BLaER1 (cell line): ENCODE measurements around the gene CDK17.
"Not testable (repeated sequence)": the region's sequence is repeated elsewhere in the genome, so short reads cannot be mapped to it uniquely, and the experiment has no call there.

Experiments
- H3K27ac ChIP-seq: shearing (Covaris generic); formaldehyde crosslinking; 2 replicates; pipeline ENCODE4 v1.8.1; 2022
- H3K27me3 ChIP-seq: shearing (Covaris generic); formaldehyde crosslinking; 2 replicates; pipeline ENCODE4 v1.8.1; 2022
- H3K36me3 ChIP-seq: shearing (Covaris generic); formaldehyde crosslinking; 2 replicates; pipeline ENCODE4 v1.8.1; 2022
- H3K4me1 ChIP-seq: shearing (Covaris generic); formaldehyde crosslinking; 2 replicates; pipeline ENCODE4 v1.8.1; 2022
- H3K4me2 ChIP-seq: shearing (Covaris generic); formaldehyde crosslinking; 2 replicates; pipeline ENCODE4 v1.8.1; 2022
- H3K4me3 ChIP-seq: shearing (Covaris generic); formaldehyde crosslinking; 2 replicates; pipeline ENCODE4 v1.8.1; 2022
- H3K9ac ChIP-seq: shearing (Covaris generic); formaldehyde crosslinking; 2 replicates; pipeline ENCODE4 v1.8.1; 2022
- H3K9me3 ChIP-seq: shearing (Covaris generic); formaldehyde crosslinking; 2 replicates; pipeline ENCODE4 v1.8.1; 2022
- H4K20me1 ChIP-seq: shearing (Covaris generic); formaldehyde crosslinking; 2 replicates; pipeline ENCODE4 v1.8.1; 2022
- Cebpa-rat ChIP-seq: shearing (Covaris generic); IDR thresholded peaks from 2 replicates; pipeline ENCODE4 v1.8.1; 2022

The CDK17 gene

DNA sequence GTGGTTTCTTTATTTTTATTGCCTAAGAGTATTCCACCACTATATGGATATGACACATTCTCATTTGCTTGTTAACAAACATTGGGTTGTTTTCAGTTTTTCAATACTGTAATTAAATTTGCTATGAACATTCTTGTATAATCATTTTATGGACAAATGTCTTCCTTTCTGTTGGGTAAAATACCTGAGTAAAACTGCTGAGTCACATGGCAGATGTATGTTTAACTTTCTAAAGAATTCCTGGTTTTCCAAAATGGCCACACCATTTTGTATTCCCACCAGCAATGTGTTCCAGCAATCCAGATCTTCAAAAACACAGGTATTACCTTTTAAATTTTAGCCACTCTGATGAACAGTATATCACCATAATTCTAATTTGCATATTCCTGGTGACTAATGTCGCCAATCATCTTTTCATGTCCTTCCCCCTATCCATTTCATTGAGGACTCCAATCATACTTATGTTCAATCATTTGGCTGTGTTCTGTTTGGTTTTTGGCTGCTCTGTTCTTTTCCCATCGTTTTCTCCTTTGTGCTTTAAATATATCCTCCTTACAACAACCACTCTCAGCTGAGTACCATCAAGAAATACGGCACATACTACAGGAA is 36.0 kb downstream of the CDK17 start:
- Histone ChIP-seq H3K4me2 (no peak overlapping the region), H3K27ac (no peak overlapping the region), H3K4me3 (no peak overlapping the region), H3K9me3 (no peaks in the 10 kb centered on the region), H3K27me3 (no peaks in the 10 kb centered on the region), H3K4me1 (peaks cover 13% of the 10 kb centered on the region), H3K9ac (no peak overlapping the region), H3K36me3 (peaks cover 13% of the 10 kb centered on the region; the same call in 1 of the 2 replicates), H4K20me1 (peaks cover 97% of the 10 kb centered on the region)
- TF ChIP-seq Cebpa-rat = no peak

DNA sequence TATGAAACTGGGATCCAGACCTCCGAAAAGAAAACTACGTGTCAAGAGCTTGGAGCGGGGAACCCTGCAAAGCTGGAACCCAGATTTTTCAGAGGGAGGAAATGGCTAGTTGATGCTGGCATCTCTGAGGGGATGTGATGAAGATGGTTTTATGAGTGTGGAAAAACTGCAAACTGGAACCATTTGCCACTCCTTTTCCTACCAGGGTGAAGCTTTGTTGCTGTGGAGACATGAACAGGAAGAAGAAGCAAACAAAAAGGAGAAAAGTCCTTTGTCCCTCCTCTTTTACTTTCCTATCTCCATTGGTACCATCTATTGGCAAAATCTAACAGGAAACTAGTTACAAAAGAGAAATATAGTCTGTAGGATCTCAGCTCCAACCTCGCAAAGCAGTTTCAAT is 39.2 kb downstream of the CDK17 start:
- Histone ChIP-seq H3K4me2 (no peak overlapping the region), H3K36me3 (peaks cover 13% of the 10 kb centered on the region; the same call in 1 of the 2 replicates), H3K27ac (no peak overlapping the region), H3K4me3 (no peak overlapping the region), H3K4me1 (peaks cover 8% of the 10 kb centered on the region), H3K27me3 (no peaks in the 10 kb centered on the region), H4K20me1 (peaks cover 95% of the 10 kb centered on the region), H3K9me3 (no peaks in the 10 kb centered on the region), H3K9ac (no peak overlapping the region)
- no peak for TF ChIP-seq Cebpa-rat

DNA sequence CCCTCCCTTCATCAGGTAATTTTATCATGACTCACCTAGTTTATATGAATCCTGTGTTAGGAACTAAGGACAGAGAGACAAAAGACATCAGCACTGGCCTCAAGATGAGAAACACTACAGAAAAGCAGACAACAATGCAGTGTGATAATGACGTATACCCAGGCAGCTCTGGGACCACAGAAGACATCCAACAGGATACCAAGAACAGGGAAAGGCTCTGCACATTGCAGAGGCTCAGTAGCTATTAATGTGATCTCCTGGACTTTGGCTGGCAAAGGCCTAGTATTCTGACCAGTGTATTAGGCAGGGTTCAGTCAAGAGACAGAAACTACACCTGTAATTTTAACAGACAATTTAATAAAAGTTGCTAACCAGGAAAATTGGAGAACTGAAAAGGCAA is 39.7 kb downstream of the CDK17 start:
- no peak overlapping the region for H3K27ac ChIP-seq
- H3K9ac ChIP-seq = no peak overlapping the region
- TF ChIP-seq Cebpa-rat = no peak
- no peaks in the 10 kb centered on the region for H3K27me3 ChIP-seq
- H3K4me3 ChIP-seq = no peak overlapping the region
- no peak overlapping the region for H3K4me2 ChIP-seq
- peaks cover 95% of the 10 kb centered on the region for H4K20me1 ChIP-seq
- H3K36me3 ChIP-seq = peaks cover 13% of the 10 kb centered on the region; the same call in 1 of the 2 replicates
- H3K4me1 ChIP-seq = peaks cover 8% of the 10 kb centered on the region
- no peaks in the 10 kb centered on the region for H3K9me3 ChIP-seq

DNA sequence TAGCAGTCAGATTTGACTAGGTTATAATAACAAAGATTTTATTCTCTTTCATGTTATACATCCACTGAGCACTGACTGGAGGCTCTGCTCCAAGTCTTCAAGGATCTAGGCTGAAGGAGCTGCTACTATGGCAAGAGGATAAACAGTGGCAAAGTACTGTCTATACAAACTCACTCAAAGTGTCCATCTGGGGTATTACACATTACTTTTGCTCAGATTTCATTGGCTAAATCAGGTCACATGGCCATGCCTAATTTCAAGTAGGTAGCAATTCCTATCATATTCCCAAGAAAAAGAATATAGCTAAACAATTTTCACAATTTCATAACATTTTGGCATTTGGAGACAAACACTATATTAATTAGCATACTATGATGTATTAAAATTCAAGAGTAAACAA is 40.9 kb downstream of the CDK17 start:
- Histone ChIP-seq H3K9ac (no peak overlapping the region), H3K27ac (no peak overlapping the region), H3K4me1 (peaks cover 8% of the 10 kb centered on the region), H4K20me1 (peaks cover 97% of the 10 kb centered on the region), H3K36me3 (peaks cover 13% of the 10 kb centered on the region; the same call in 1 of the 2 replicates), H3K4me3 (no peak overlapping the region), H3K27me3 (no peaks in the 10 kb centered on the region), H3K9me3 (no peaks in the 10 kb centered on the region), H3K4me2 (no peak overlapping the region)
- TF ChIP-seq Cebpa-rat = no peak

DNA sequence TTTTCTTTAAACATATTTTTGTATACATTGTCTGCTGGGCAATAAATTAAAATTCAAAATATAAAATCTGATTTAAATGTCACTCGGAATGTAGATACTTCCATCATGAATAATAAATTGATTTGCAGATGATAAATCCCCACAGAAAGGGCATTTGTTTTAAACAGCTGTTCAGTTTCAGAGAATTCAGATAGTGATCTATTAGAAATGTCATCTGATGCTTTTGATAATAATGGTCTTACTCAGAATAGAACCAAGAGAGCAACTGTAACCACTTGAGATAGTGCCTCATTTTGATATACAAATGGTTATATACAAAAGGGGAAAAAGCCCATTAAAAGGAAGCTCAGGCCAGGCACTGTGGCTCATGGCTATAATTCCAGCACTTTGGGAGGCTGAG is 43.4 kb downstream of the CDK17 start:
- Histone ChIP-seq H3K27ac (no peak overlapping the region), H3K9me3 (no peaks in the 10 kb centered on the region), H4K20me1 (peaks cover 97% of the 10 kb centered on the region), H3K4me3 (no peak overlapping the region), H3K4me2 (no peak overlapping the region), H3K27me3 (no peaks in the 10 kb centered on the region), H3K36me3 (peaks cover 8% of the 10 kb centered on the region; the same call in 1 of the 2 replicates), H3K9ac (no peak overlapping the region), H3K4me1 (peaks cover 8% of the 10 kb centered on the region)
- no peak for TF ChIP-seq Cebpa-rat

DNA sequence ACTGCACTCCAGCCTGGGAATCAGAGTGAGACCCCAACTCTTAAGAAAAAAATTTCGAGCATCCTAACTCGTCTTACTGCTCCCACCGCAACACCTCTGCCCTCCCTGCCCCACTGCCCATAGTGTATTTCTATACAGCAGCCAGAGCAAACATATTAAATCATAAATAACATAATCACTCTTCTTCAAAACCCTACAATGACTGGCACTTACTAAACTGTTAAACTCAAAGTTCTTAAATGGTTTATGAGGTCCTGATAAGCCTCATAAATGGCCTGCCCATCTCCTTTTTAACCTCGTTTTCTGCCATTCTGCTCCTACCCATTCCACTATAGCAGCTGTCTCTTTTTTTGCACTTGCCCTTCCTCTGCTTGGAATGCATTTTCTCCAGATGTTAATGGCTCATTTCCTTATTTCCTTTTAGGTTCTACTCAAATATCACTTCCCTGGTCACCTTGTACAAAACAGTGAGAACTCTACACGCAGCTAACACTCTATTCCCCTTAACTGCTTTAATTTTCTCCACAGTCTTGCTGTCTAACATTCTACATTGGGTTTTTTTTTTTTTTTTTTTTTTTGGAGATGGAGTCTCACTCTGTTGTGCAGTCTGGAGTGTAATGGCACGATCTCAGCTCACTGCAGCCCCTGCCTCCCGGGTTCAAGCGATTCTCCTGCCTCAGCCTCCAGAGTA is 45.2 kb downstream of the CDK17 start:
- H3K9me3 ChIP-seq = no peaks in the 10 kb centered on the region; the same call in 1 of the 2 replicates
- no peaks in the 10 kb centered on the region for H3K4me1 ChIP-seq
- no peak overlapping the region for H3K27ac ChIP-seq
- H3K4me2 ChIP-seq = no peak overlapping the region
- TF ChIP-seq Cebpa-rat = no peak
- H3K9ac ChIP-seq = no peak overlapping the region
- peaks cover 97% of the 10 kb centered on the region for H4K20me1 ChIP-seq
- H3K4me3 ChIP-seq = no peak overlapping the region
- no peaks in the 10 kb centered on the region for H3K36me3 ChIP-seq
- H3K27me3 ChIP-seq = no peaks in the 10 kb centered on the region

DNA sequence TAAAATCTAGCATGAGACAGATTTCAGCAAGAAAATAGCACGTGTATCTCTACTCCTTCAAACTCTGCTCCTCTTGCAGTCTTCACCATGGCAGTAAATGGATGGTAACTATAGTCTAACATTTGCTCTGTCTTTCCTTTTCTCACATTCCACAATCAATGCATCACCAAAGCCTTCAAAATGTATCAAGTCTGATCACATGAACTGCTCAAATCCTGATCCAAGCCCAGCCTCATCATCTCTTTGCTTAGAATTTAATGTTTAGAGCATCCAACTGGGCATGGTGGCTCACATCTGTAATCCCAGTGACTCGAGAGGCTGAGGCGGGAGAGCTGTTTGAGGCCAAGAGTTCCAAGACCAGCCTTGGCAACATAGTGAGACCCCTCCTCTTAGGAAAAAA is 45.9 kb downstream of the CDK17 start:
- H3K27me3 ChIP-seq = no peaks in the 10 kb centered on the region
- no peak overlapping the region for H3K9ac ChIP-seq
- no peak for TF ChIP-seq Cebpa-rat
- H3K4me1 ChIP-seq = no peaks in the 10 kb centered on the region
- H3K4me3 ChIP-seq = no peak overlapping the region
- H4K20me1 ChIP-seq = peaks cover 95% of the 10 kb centered on the region
- no peaks in the 10 kb centered on the region for H3K36me3 ChIP-seq
- H3K4me2 ChIP-seq = no peak overlapping the region
- peaks cover under 1% of the 10 kb centered on the region; the same call in 1 of the 2 replicates for H3K9me3 ChIP-seq
- no peak overlapping the region for H3K27ac ChIP-seq

DNA sequence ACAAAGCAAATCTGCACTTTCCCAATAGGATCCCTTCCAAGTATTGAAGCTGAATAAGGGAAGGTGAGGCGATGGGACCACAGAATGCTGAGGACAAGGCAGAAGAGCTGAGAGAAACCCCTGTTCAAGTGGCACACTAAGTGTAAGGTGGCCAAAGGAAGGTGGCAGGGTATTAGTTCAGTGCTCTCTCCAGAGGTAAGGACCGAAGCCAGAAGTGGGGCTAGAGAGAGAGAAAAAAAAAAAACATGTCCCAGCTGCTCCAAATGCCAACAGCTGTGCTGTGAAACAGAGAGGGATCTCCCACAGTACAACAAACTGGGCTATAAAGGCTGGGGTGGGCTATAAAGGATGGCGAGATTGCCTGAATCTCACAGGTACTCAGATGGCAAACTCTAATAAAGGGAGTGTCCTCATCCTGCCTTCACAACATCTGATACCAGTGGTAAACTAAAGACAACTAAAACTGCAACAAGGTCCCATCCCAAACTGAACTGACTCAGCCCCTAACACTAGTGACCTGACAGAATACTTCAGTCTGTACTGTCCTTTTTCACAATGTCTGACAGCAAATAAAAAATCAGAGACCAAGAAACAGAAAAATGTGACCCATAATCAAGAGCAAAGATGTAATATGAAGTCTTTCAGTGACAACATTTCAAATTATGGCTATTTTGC is 47.9 kb downstream of the CDK17 start:
- no peak for TF ChIP-seq Cebpa-rat
- H3K9ac ChIP-seq = no peak overlapping the region
- H3K4me2 ChIP-seq = no peak overlapping the region
- peaks cover 5% of the 10 kb centered on the region for H3K9me3 ChIP-seq
- peaks cover 95% of the 10 kb centered on the region for H4K20me1 ChIP-seq
- no peak overlapping the region for H3K27ac ChIP-seq
- peaks cover 9% of the 10 kb centered on the region for H3K4me1 ChIP-seq
- no peak overlapping the region for H3K4me3 ChIP-seq
- H3K36me3 ChIP-seq = no peaks in the 10 kb centered on the region
- H3K27me3 ChIP-seq = no peaks in the 10 kb centered on the region

DNA sequence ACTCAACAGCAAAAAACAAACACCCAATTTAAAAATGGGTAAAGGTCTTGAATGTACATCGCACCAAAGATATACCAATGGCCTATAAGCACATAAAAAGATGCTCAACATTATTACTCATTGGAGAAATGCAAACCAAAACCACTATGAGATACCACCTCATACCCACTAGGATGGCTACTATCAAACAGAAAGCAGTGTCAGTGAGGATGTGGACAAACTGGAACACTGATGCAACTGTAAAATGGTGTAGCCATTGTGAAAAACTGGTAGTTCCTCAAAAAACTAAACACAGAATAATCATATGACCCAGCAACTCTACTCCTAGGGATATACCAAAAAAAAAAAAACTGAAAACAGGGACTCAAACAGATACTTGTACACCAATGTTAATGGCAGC is 49.3 kb downstream of the CDK17 start:
- H3K9me3 ChIP-seq = peaks cover 13% of the 10 kb centered on the region
- H3K36me3 ChIP-seq = 0 out of 2 replicates have a peak, but pooled peaks cover 7% of the 10 kb centered on the region
- peaks cover 18% of the 10 kb centered on the region for H3K4me1 ChIP-seq
- H4K20me1 ChIP-seq = peaks cover 82% of the 10 kb centered on the region
- H3K4me3 ChIP-seq = no peak overlapping the region
- H3K4me2 ChIP-seq = no peak overlapping the region
- H3K9ac ChIP-seq = no peak overlapping the region
- H3K27me3 ChIP-seq = no peaks in the 10 kb centered on the region
- no peak overlapping the region for H3K27ac ChIP-seq
- no peak for TF ChIP-seq Cebpa-rat

DNA sequence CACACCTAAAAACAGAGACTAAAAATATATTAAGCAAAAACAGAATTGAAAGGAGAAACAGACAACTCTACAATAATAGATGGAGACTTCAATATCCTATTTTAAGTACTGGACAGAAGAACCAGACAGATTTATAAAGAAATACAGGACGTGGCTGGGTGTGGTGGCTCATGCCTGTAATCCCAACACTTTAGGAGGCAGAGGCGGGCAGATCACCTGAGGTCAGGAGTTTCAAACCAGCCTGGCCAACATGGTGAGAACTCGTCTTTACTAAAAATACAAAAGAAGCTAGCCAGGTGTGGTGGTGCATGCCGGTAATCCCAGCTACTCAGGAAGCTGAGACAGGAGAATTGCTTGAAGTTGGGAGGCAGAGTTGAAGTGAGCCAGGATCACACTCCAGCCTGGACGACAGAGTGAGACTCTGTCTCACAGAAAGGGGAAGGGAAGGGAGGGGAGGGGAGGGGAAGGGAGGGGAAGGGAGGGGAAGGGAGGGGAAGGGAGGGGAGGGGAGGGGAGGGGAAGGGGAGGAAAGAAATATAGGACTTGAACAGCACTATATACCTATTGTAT is 53.0 kb downstream of the CDK17 start:
- no peak overlapping the region for H3K9ac ChIP-seq
- H3K4me1 ChIP-seq = peaks cover 24% of the 10 kb centered on the region
- H3K36me3 ChIP-seq = peaks cover 33% of the 10 kb centered on the region
- H3K4me3 ChIP-seq = no peak overlapping the region
- peak overlapping the region; percentile 64 for H3K4me2 ChIP-seq
- H3K9me3 ChIP-seq = peaks cover 49% of the 10 kb centered on the region
- TF ChIP-seq Cebpa-rat = no peak
- peaks cover 61% of the 10 kb centered on the region for H4K20me1 ChIP-seq
- H3K27ac ChIP-seq = no peak overlapping the region
- H3K27me3 ChIP-seq = no peaks in the 10 kb centered on the region

DNA sequence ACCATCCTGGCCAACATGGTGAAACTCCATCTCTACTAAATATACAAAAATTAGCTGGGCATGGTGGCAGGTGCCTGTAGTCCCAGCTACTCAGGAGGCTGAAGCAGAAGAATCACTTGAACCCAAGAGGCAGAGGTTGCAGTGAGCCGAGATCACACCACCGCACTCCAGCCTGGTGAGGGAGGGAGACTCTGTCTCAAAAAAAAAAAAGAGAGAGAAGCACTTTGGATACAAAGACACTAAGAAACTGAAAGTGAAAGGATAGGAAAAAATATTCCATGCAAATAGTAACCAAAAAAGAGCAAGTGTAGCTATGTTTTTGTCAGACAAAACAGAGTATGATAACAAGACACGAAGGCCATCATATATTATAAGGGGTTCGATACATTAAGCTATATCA is 53.5 kb downstream of the CDK17 start:
- H4K20me1 ChIP-seq = peaks cover 60% of the 10 kb centered on the region
- not testable (repeated sequence) for H3K27ac ChIP-seq, H3K9ac ChIP-seq, H3K27me3 ChIP-seq, H3K4me3 ChIP-seq
- H3K4me2 ChIP-seq = peak overlapping the region; percentile 64
- H3K9me3 ChIP-seq = peaks cover 50% of the 10 kb centered on the region
- H3K4me1 ChIP-seq = peaks cover 24% of the 10 kb centered on the region
- peaks cover 35% of the 10 kb centered on the region for H3K36me3 ChIP-seq
